Ectodermal cell (in vitro differentiated cells): Measurements from ENCODE around the gene UNC13B.

Experiments
- H3K27ac ChIP-seq: 2 replicates; pipeline ENCODE4 v1.7.0; 2013; ENCODE audit warnings: mild to moderate bottlenecking, low read depth, low read length; ENCODE audit not compliant: insufficient read depth, poor library complexity, severe bottlenecking
- H3K27me3 ChIP-seq: 2 replicates; pipeline ENCODE4 v1.7.0; 2013; ENCODE audit warnings: mild to moderate bottlenecking, low read length; ENCODE audit not compliant: insufficient read depth, control insufficient read depth, poor library complexity, severe bottlenecking
- H3K36me3 ChIP-seq: one replicate; pipeline ENCODE4 v1.7.0; 2013; ENCODE audit warnings: low read length; ENCODE audit not compliant: control insufficient read depth, insufficient read depth
- H3K4me1 ChIP-seq: one replicate; pipeline ENCODE4 v1.7.0; 2013; ENCODE audit warnings: low read length; ENCODE audit not compliant: control insufficient read depth, insufficient read depth
- H3K4me3 ChIP-seq: 2 replicates; pipeline ENCODE4 v1.7.0; 2013; ENCODE audit warnings: low read depth, low read length, control low read depth; ENCODE audit not compliant: insufficient read depth
- H3K9me3 ChIP-seq: 2 replicates; pipeline ENCODE4 v1.7.0; 2013; ENCODE audit warnings: mild to moderate bottlenecking, low read length, moderate library complexity; ENCODE audit not compliant: control insufficient read depth
- WGBS, 2 experiments: methylation state at CpG; one replicate each; pipeline ENCODE4 v1.1.7; 2013; ENCODE audit warnings: missing lambda C conversion rate in 2 of 2; 5-methylcytosine and 5-hydroxymethylcytosine counted together

The UNC13B gene

GRCh38 chr9:35341585-35341984, 179.8 kb downstream of the UNC13B start:
- H3K27ac ChIP-seq = no peak overlapping the region

GRCh38 chr9:35342221-35342958, 180.6 kb downstream of the UNC13B start:
- no peaks in the 10 kb centered on the region for H3K4me1 ChIP-seq
- no peaks in the 10 kb centered on the region for H3K9me3 ChIP-seq
- no peak overlapping the region for H3K27ac ChIP-seq
- H3K4me3 ChIP-seq = no peak overlapping the region
- no peaks in the 10 kb centered on the region for H3K36me3 ChIP-seq
- no peaks in the 10 kb centered on the region for H3K27me3 ChIP-seq
- 90 to 93% methylated on average over 4 of the region's 4 CpGs for WGBS, 2 experiments

More at GRCh38 chr9:35341585-35341984, 179.8 kb downstream of the UNC13B start:
- Histone ChIP-seq H3K4me1 (no peaks in the 10 kb centered on the region), H3K27me3 (no peaks in the 10 kb centered on the region), H3K9me3 (no peaks in the 10 kb centered on the region), H3K36me3 (no peaks in the 10 kb centered on the region), H3K4me3 (no peak overlapping the region)
- WGBS, 2 experiments = 47 to 53% methylated on average over 5 of the region's 5 CpGs

GRCh38 chr9:35348109-35348508, 186.3 kb downstream of the UNC13B start:
- H3K9me3 ChIP-seq = no peaks in the 10 kb centered on the region
- H3K4me3 ChIP-seq = no peak overlapping the region
- H3K27ac ChIP-seq = no peak overlapping the region
- 90 to 95% methylated on average over 4 to 5 of the region's 5 CpGs for WGBS, 2 experiments
- H3K36me3 ChIP-seq = no peaks in the 10 kb centered on the region
- H3K27me3 ChIP-seq = no peaks in the 10 kb centered on the region
- H3K4me1 ChIP-seq = no peaks in the 10 kb centered on the region

GRCh38 chr9:35349287-35349990, 187.6 kb downstream of the UNC13B start:
- H3K4me3 ChIP-seq = no peak overlapping the region
- WGBS, 2 experiments = 90 to 95% methylated on average over 3 of the region's 3 CpGs
- H3K36me3 ChIP-seq = no peaks in the 10 kb centered on the region
- no peaks in the 10 kb centered on the region for H3K4me1 ChIP-seq
- no peak overlapping the region for H3K27ac ChIP-seq
- no peaks in the 10 kb centered on the region for H3K27me3 ChIP-seq
- H3K9me3 ChIP-seq = no peaks in the 10 kb centered on the region

GRCh38 chr9:35350212-35350611, 188.4 kb downstream of the UNC13B start:
- 94 to 100% methylated on average over 1 of the region's 1 CpG for WGBS, 2 experiments
- H3K9me3 ChIP-seq = no peaks in the 10 kb centered on the region
- H3K4me1 ChIP-seq = no peaks in the 10 kb centered on the region
- H3K27ac ChIP-seq = no peak overlapping the region
- no peak overlapping the region for H3K4me3 ChIP-seq
- no peaks in the 10 kb centered on the region for H3K36me3 ChIP-seq
- H3K27me3 ChIP-seq = no peaks in the 10 kb centered on the region

- WGBS, 2 experiments = 92 to 97% methylated on average over 3 of the region's 3 CpGs
- no peaks in the 10 kb centered on the region for H3K9me3 ChIP-seq
- H3K27ac ChIP-seq = no peak overlapping the region
- no peaks in the 10 kb centered on the region for H3K36me3 ChIP-seq
- H3K4me3 ChIP-seq = no peak overlapping the region
- H3K27me3 ChIP-seq = no peaks in the 10 kb centered on the region
- H3K4me1 ChIP-seq = no peaks in the 10 kb centered on the region
Measured at GRCh38 chr9:35350827-35351549, 189.2 kb downstream of the UNC13B start.

DNA sequence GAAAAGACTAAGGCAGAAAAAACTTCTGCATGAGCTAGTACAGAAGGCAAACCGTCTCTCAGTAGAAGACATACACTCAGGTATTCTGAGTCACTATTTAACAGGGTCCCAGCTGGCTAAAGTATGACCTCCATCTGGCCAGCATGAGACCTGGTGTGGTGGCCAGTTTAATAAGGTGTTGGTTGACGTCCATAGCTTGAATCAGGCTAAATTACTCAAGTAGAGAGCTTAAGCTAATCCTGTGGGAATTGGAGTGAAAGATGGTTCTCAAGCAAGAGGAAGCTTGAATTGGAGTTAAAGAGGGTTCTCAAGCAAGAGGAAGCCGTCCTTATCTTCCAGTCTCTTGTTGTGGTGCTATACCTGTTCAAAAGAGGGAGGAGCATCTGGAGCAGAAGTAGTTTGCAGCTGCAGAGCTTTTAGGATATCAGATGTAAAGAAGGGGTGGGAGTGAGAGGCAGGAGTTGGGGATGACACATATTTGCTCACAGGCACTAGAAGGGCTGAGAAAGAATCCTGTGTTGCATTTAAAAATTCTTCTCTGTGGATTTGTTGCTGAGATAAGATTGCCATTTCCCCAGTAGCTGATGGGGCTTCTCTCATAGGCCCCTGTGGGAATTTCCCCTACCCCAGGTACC, 192.0 kb downstream of the UNC13B start:
- H3K4me3 ChIP-seq = no peak overlapping the region
- H3K27me3 ChIP-seq = no peaks in the 10 kb centered on the region
- H3K4me1 ChIP-seq = no peaks in the 10 kb centered on the region
- H3K9me3 ChIP-seq = no peaks in the 10 kb centered on the region
- 93 to 96% methylated on average over 3 of the region's 3 CpGs for WGBS, 2 experiments
- no peak overlapping the region for H3K27ac ChIP-seq
- no peaks in the 10 kb centered on the region for H3K36me3 ChIP-seq

- Histone ChIP-seq H3K4me1 (no peaks in the 10 kb centered on the region), H3K27ac (no peak overlapping the region)
- WGBS, 2 experiments = 82 to 100% methylated on average over 1 of the region's 1 CpG
Measured at GRCh38 chr9:35355939-35356338, 194.1 kb downstream of the UNC13B start.

DNA sequence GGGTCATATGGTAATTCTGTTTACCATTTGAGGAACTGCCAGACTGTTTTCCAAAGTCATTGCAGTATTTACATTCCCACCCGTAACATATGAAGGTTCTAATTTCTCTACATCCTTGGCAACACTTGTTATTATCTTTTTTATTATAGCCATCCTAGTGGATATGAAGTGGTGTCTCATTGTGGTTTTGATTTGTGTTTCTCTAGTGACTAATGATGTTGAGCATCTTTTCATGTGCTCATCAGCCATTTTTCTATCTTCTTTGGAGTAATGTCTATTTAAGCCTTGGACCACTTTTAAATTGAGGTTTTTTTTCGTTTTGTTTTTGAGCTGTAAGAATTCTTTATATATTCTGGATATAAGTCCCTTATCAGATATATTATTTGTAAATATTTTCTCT, 195.3 kb downstream of the UNC13B start:
- WGBS, 2 experiments = 92% methylated on average over 1 of the region's 2 CpGs; no CpG with 5 or more reads in 1 of the 2 experiments
- H3K27me3 ChIP-seq = no peaks in the 10 kb centered on the region
- no peaks in the 10 kb centered on the region for H3K4me1 ChIP-seq
- no peaks in the 10 kb centered on the region for H3K9me3 ChIP-seq
- H3K36me3 ChIP-seq = no peaks in the 10 kb centered on the region
- H3K27ac ChIP-seq = no peak overlapping the region
- H3K4me3 ChIP-seq = no peak overlapping the region

More at GRCh38 chr9:35355939-35356338, 194.1 kb downstream of the UNC13B start:
- H3K36me3 ChIP-seq = no peaks in the 10 kb centered on the region
- H3K4me3 ChIP-seq = no peak overlapping the region
- H3K27me3 ChIP-seq = no peaks in the 10 kb centered on the region
- H3K9me3 ChIP-seq = no peaks in the 10 kb centered on the region

DNA sequence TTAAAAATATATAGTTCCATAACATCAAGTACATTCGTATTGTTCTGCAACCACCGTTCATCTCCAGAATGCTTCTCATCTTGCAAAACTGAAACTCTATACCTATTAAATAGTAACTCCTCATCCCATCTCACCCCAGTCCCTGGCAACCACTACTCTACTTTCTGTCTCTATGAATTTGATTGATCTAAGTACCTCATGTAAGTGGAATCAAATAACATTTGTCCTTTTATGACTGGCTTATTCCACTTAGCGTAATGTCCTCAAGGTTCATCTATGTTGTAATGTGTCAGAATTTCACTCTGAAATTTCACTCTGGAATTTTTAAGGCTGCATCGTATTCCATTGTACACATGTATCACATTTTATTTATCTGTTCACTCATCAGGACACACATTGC, 196.0 kb downstream of the UNC13B start:
- 96 to 97% methylated on average over 4 of the region's 4 CpGs for WGBS, 2 experiments
- H3K9me3 ChIP-seq = no peaks in the 10 kb centered on the region
- H3K27ac ChIP-seq = no peak overlapping the region
- no peaks in the 10 kb centered on the region for H3K4me1 ChIP-seq
- no peak overlapping the region for H3K4me3 ChIP-seq
- no peaks in the 10 kb centered on the region for H3K36me3 ChIP-seq
- no peaks in the 10 kb centered on the region for H3K27me3 ChIP-seq
